Muscle layer of duodenum (tissue), 2 donors: ENCODE measurements around the gene TNIP2.
"Not testable (repeated sequence)": the region's sequence is repeated elsewhere in the genome, so short reads cannot be mapped to it uniquely, and the experiment has no call there.

Experiments
- H3K27ac ChIP-seq: one replicate; pipeline ENCODE4 v1.7.0; 2013; ENCODE audit warnings: mild to moderate bottlenecking, low read length
- H3K27me3 ChIP-seq: one replicate; pipeline ENCODE4 v1.7.0; 2013; ENCODE audit warnings: low read depth, mild to moderate bottlenecking, control low read depth, low read length
- H3K36me3 ChIP-seq, 2 donors: one replicate each; pipeline ENCODE4 v1.7.0; 2013; ENCODE audit warnings: low read length in 2 of 2, control low read depth in 1 of 2, mild to moderate bottlenecking in 1 of 2; ENCODE audit not compliant: insufficient read depth in 2 of 2, control insufficient read depth in 1 of 2
- H3K4me1 ChIP-seq, 2 donors: one replicate each; pipeline ENCODE4 v1.7.0; 2013; ENCODE audit warnings: low read length in 2 of 2, mild to moderate bottlenecking in 2 of 2, control low read depth in 1 of 2, moderate library complexity in 1 of 2; ENCODE audit not compliant: insufficient read depth in 2 of 2, control insufficient read depth in 1 of 2
- H3K4me3 ChIP-seq, 2 donors: one replicate each; pipeline ENCODE4 v1.7.0; 2013; ENCODE audit warnings: low read length in 2 of 2, low read depth in 1 of 2, mild to moderate bottlenecking in 1 of 2
- H3K9me3 ChIP-seq, 2 donors: one replicate each; pipeline ENCODE4 v1.7.0; 2013; ENCODE audit warnings: low read length in 2 of 2, control low read depth in 1 of 2, mild to moderate bottlenecking in 1 of 2; ENCODE audit not compliant: control insufficient read depth in 1 of 2
- donor health status: healthy.

TNIP2 gene

DNA sequence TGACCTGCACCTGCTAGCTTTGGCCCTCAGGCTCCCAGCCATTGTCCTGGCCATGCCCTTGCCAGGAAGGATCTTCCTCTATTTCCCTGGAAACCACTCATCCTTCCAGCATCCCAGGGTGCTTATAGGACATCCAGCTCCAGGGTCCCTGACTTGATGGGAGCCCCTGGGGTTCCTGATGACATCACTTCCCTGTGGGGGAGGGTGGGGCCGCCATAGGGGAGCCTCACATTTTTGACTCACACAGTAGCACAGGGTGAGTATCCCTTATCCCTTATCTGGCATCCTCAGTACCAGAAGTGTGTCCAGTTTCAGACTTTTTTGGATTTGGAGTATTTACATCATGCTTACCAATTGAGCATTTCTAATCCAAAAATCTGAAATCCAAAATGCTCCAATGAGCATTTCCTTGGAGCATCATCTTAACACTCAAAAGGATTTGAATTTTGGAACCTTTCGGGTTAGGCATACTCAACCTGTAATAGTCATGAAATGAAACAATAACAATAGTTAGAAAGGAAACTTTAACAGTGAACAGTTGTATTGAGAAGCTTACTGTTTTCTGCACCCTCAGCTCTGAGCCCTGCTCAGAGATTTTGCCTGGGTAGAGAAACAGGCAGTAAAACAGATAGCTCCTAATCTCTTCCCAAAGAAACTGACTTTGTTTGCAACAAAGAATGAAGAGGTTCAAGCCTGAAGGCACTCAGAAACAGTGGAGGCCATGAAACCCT, 22.1 kb downstream of the TNIP2 start:
- H3K4me3 ChIP-seq, result no peak overlapping the region
- no peaks in the 10 kb centered on the region for H3K9me3 ChIP-seq
- no peaks in the 10 kb centered on the region for H3K27me3 ChIP-seq
- H3K36me3 ChIP-seq, result peaks cover 17 to 42% of the 10 kb centered on the region in 2 donors
- no peak overlapping the region for H3K27ac ChIP-seq
- H3K4me1 ChIP-seq, result no peaks in the 10 kb centered on the region

DNA sequence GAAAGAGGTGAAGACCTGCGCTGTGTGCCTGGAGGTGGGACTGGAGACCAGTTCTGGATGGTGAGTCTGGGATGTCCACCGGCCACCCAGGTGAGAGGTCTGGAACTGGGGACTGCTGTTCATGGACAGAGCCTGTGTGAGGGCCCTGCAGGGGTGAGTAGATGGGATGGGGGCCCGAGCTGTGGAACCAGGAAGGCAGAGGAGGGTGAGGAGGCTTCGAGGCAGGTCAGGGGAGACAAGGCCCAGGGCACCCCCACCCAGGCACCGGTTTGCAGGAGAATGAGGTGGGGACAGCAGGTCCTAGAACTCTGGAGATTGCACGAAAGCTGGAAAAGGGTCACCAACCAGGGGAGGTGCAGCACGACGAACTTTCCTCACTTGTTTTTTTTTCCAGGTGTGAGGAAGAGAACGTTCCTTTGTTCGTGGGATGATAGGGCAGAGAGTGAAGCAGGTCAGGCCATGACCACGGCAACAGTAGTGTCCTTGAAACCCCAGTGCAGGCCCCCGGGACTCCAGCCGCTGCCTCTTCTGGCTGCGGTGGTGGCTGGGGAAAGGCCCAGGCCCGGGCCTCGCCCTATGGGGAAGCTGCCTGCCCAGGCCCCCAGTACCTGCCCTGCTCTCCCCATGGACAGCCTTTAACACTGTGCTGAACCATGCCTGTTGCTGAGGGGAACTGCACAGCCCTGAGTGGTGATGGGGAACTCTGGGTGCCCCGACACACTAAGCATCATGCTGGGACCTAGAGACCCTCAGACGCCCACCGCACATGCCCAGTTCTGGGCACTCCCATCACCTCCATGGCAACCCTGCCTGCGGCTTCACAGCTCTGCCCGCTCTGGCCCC, 22.9 kb downstream of the TNIP2 start:
- peaks cover 17 to 44% of the 10 kb centered on the region in 2 donors for H3K36me3 ChIP-seq
- no peaks in the 10 kb centered on the region for H3K4me1 ChIP-seq
- no peaks in the 10 kb centered on the region for H3K9me3 ChIP-seq
- no peak overlapping the region for H3K4me3 ChIP-seq
- H3K27me3 ChIP-seq, result no peaks in the 10 kb centered on the region
- no peak overlapping the region for H3K27ac ChIP-seq

DNA sequence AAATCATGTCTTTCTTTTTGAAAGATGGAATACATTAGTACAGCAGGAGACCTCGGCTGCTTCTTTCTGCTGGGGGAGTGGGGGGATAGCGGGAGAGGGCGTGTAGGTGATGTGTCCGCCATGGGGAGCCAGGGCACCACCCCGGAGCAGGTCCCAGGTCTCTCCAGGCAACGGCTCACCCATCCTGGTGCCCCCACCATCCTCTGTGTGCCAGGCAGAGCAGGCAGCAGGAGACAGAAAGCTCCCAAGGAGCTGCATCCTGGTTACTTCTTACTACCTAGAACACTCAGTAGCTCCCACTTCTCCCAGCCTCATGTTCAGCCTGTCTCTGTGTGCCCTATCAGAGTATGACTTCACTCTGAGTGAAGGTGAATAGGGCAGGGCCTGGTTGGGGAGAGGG, 23.6 kb downstream of the TNIP2 start:
- no peak overlapping the region for H3K27ac ChIP-seq
- H3K4me3 ChIP-seq, result no peak overlapping the region
- H3K27me3 ChIP-seq, result no peaks in the 10 kb centered on the region
- H3K9me3 ChIP-seq, result no peaks in the 10 kb centered on the region
- H3K4me1 ChIP-seq, result no peaks in the 10 kb centered on the region
- peaks cover 17 to 44% of the 10 kb centered on the region in 2 donors for H3K36me3 ChIP-seq

DNA sequence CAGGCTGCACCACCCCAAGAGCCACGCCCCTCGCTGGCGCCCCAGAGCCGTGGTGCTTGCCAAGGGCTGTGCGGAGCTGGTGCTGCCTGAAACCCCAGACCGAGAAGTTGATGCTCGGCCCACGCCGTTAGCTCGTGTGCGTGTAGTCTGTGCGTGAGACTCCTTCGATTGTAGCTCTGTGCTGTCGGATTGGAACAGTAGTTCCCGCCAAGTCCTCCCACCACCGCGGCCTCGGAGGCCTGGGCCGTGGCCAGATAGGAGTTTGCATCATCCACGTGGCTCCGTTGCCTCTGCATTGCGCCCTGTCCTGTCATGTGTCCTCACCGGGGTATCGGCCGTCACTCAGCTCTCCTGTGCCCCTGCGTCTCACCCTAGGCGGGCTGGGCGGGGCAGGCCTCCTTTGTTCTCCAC, 24.2 kb downstream of the TNIP2 start:
- Histone ChIP-seq H3K27me3 (no peaks in the 10 kb centered on the region), H3K9me3 (no peaks in the 10 kb centered on the region), H3K36me3 (peaks cover 17 to 44% of the 10 kb centered on the region in 2 donors), H3K27ac (no peak overlapping the region), H3K4me1 (no peaks in the 10 kb centered on the region), H3K4me3 (no peak overlapping the region)

DNA sequence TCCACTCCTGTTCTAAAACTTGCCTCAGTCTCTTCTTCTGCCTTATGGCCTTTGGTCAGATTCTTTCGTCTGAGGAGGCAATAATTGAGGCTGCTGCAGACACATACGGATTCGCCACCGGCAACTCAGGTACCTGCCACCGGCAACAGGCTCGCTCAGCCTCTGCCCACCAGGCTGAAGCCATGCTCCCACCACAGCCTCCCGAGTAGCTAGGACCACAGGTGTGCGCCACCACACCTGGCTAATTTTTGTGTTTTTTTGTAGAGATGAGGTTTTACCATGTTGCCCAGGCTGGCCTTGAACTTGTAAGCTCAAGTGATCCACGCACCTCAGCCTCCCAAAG, 26.6 kb downstream of the TNIP2 start:
- no peaks in the 10 kb centered on the region for H3K27me3 ChIP-seq
- H3K36me3 ChIP-seq, result peaks cover 17 to 44% of the 10 kb centered on the region in 2 donors

DNA sequence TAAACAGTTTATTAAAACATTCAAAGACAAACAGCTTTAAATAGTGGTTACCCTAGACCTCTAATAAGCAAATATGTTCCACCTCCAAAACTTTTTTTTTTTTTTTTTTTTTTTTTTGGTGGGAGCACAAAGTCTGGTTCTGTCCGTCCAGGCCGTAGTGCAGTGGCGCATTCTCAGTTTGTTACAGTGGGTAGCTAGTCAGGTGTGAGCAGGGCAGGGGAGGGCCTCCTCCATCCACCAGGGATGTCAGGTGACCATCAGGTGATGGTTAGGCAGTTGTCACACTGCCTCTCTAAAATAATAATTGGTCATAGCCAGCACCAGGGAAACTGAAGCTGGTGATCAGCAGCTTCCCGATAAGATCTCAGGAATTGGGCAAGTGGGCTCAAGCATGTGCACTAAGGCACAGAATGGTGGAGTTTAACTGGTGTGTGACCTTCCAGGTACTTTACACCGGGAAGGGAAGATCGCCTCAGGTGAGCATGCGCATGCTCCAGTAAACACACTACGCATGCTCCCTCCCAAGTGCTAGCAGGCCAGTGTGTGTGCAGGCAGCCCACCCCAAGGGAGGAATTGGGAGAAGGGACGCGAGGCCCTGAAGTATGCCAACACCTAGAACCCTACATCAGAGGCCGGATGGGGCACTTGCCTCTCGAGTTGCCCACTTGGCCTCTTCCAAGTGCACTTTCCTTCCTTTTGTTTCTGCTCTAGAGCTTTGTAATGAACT, 27.2 kb downstream of the TNIP2 start:
- H3K36me3 ChIP-seq, result peaks cover 17 to 44% of the 10 kb centered on the region in 2 donors
- no peak overlapping the region for H3K4me3 ChIP-seq
- no peak overlapping the region for H3K27ac ChIP-seq
- H3K9me3 ChIP-seq, result no peaks in the 10 kb centered on the region
- H3K4me1 ChIP-seq, result no peaks in the 10 kb centered on the region
- no peaks in the 10 kb centered on the region for H3K27me3 ChIP-seq

More for the DNA sequence above, 26.6 kb downstream of the TNIP2 start:
- Histone ChIP-seq H3K27ac (no peak overlapping the region), H3K4me3 (no peak overlapping the region), H3K4me1 (no peaks in the 10 kb centered on the region), H3K9me3 (no peaks in the 10 kb centered on the region)

DNA sequence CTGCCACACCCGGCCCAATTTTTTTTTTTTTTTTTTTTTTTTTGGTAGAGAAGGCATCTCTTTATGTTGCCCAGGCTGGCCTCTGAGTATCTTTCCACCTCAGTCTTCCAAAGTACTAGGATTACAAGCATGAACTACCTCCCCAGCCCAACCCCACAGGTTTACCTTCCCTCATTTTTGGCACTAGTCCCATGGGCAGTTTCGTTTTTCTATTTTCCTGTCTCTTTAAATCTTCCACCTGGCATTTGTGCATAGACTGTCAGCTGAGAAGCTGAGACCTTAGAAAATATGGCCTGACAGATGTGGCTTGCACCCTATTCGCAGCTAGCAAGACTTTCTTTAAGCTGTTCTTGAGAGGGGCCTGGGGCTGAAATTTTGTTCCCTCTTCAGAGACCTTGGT, 27.9 kb downstream of the TNIP2 start:
- H3K9me3 ChIP-seq, result no peaks in the 10 kb centered on the region
- no peak overlapping the region for H3K27ac ChIP-seq
- no peak overlapping the region for H3K4me3 ChIP-seq
- no peaks in the 10 kb centered on the region for H3K27me3 ChIP-seq
- H3K4me1 ChIP-seq, result no peaks in the 10 kb centered on the region
- H3K36me3 ChIP-seq, result peaks cover 17 to 37% of the 10 kb centered on the region in 2 donors

DNA sequence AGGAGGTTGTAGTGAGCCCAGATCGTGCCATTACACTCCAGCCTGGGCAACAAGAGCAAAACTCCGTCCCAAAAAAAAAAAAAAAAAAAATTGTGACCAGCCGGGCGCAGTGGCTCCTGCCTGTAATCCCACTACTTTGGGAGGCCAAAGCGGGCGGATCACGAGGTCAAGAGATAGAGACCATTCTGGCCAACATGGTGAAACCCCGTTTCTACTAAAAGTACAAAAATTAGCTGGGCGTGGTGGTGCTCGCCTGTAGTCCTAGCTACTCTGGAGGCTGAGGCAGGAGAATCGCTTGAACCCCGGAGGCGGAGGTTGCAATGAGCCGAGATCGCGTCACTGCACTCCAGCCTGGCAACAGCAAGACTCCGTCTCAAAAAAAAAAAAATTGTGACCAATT, 29.3 kb downstream of the TNIP2 start:
- H3K4me1 ChIP-seq, H3K27me3 ChIP-seq, H3K4me3 ChIP-seq, H3K27ac ChIP-seq, H3K9me3 ChIP-seq: not testable (repeated sequence)
- peaks cover 12 to 31% of the 10 kb centered on the region in 2 donors for H3K36me3 ChIP-seq

DNA sequence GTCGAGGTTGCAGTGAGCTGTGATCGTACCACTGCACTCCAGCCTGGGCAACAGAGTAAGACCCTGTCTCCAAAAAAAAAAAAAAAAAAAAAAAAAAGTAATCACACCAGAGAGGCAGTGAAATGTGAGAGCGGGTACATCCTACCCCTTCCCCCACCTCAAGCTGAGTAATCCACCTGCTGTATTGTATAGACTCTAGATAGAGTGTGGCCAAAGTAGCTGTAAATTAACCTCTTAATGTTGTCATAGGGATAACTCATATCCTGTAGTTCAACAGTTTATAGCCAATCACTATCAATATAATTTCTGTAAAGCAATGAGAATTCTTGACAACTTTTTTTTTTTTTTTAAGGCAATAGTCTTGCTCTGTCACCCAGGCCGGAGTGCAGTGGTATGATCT, 30.8 kb downstream of the TNIP2 start:
- H3K4me3 ChIP-seq, result no peak overlapping the region
- no peaks in the 10 kb centered on the region for H3K4me1 ChIP-seq
- H3K36me3 ChIP-seq, result peaks cover 17 to 35% of the 10 kb centered on the region in 2 donors
- no peak overlapping the region for H3K27ac ChIP-seq
- no peaks in the 10 kb centered on the region for H3K27me3 ChIP-seq
- no peaks in the 10 kb centered on the region for H3K9me3 ChIP-seq

DNA sequence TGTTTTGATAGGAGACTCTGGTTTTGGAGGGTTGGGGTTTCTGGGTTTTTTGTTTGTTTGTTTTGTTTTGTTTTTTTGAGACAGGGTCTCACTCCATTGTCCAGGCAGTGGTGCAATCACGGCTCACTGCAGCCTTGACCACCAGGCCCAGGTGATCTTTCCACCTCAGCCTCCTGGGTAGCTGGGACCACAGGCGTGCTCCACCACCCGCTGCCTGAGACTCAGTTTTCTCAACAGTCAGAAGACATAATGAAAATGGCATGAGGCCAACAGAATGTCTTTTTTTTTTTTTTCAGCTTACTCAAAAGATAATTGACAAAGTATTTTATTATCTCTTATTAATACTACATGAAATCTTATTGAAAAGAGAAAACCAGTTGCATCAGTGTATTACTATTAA, 32.4 kb downstream of the TNIP2 start:
- Histone ChIP-seq H3K9me3 (no peaks in the 10 kb centered on the region), H3K27ac (no peak overlapping the region), H3K27me3 (no peaks in the 10 kb centered on the region), H3K4me1 (no peaks in the 10 kb centered on the region), H3K4me3 (no peak overlapping the region), H3K36me3 (peaks cover 24 to 27% of the 10 kb centered on the region in 2 donors)

DNA sequence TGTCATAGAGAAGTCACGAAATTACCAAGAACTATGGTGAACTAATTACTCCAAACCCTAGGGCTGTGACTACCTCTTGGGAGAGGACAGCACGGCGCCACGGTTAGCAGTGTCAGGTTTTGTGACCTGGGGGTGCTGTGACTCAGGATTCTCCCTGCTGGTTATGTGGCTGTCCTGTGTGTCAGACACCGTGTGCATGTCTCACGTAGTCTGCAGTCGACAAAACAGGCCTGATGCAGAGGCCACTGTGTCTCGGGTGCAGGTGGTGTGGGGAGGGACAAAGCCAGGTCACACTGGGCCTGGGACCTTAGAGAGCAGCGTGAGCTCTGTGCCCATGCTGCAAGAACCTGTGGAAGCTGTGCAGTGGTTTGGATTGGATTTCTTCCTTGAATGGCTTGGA, 34.1 kb downstream of the TNIP2 start:
- Histone ChIP-seq H3K27ac (no peak overlapping the region), H3K36me3 (peaks cover 25 to 32% of the 10 kb centered on the region in 2 donors), H3K27me3 (no peaks in the 10 kb centered on the region), H3K4me1 (no peaks in the 10 kb centered on the region), H3K9me3 (no peaks in the 10 kb centered on the region), H3K4me3 (no peak overlapping the region)
